LNCaP clone FGC (cell line): Measurements from ENCODE around the gene GRB10.
"Not testable (repeated sequence)": the region's sequence is repeated elsewhere in the genome, so short reads cannot be mapped to it uniquely, and the experiment has no call there.

Source experiments
- DNase-seq: peaks from one replicate; pipeline ENCODE4 v3.0.0-alpha.2; 2011; ENCODE audit warnings: low read depth
- H3K4me3 ChIP-seq: 2 replicates; pipeline ENCODE4 v1.5.1; 2011; ENCODE audit warnings: mild to moderate bottlenecking, low read depth, low read length, control low read depth
- CTCF ChIP-seq: IDR thresholded peaks from 2 replicates; pipeline ENCODE4 v1.5.1; 2012; ENCODE audit warnings: mild to moderate bottlenecking; ENCODE audit not compliant: control insufficient read depth, insufficient read depth; ENCODE audit errors: extremely low read depth

The GRB10 gene

GRCh38 chr7:50555594-50556140, 227.0 kb downstream of the GRB10 start:
- no peak for DNase-seq
- TF ChIP-seq CTCF = no peak
- no peak overlapping the region for H3K4me3 ChIP-seq

DNA sequence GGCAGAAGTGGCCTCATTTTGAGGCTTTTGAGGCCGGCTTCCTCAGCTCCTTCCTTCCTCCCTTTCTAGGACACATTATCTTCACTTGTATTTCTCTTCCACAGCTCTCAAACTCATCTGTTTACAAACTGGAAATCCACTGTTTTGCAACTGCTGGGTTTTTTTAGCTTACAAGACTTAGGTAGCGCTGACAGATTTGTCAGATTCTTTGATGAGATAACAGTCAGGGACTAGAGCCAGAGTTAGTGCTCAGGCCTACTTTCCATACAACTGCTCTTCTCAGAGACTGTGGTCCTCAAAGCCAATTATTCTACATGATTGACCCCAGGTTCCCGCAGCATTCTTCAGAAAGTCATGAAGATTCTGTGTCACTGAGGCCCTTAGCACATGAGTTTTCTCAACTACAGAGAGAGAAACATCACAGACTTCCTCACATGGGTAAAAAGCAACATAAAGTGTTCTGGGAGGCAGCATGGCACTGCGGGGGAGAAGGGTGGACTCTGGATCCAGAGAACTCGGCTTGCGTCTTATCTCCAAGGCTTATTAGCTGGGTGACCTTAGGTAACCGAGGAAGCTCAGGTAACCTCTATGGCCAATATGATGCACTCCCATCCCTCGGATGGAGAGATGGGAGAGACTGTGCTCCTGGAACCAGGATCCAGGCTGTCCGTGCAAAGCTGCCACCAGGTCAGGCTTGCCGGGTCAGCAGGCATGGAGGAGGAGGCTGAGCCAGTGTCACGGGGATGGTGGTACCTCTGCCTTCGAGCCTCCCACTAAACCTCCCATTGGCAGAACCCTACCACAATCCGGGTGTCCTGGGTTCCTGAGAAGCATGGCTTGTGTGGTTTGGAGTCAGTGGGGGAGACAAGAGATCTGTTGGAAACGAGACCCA, 228.0 kb downstream of the GRB10 start:
- no peak overlapping the region for H3K4me3 ChIP-seq
- DNase-seq = no peak
- TF ChIP-seq CTCF = no peak

GRCh38 chr7:50553973-50554372, 228.7 kb downstream of the GRB10 start:
- no peak for TF ChIP-seq CTCF
- no peak for DNase-seq
- no peak overlapping the region for H3K4me3 ChIP-seq

- H3K4me3 ChIP-seq = no peak overlapping the region
- peak; percentile 39 for DNase-seq
- no peak for TF ChIP-seq CTCF
These were observed 229.8 kb downstream of the GRB10 start for GRCh38 chr7:50552921-50553320.

DNA sequence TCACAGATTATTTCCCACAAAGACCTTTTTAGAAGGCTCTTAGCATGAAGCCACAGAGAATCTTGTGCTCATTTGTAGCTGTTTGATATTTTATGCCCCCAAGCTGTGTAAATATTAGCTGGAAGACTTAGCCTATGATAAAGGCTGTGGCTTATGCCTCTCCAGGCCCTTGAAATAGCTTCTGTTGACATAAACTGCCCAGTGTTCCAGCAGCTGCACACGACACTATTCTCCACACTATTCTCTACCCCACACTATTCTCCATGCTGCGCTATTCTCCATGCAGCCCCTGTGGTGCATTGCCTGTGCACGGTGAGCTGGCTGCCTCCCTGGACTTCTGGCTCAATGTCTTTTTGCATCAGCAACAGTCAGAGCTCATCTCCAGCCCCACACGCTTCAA, 230.6 kb downstream of the GRB10 start:
- no peak for TF ChIP-seq CTCF
- peak; percentile 36 for DNase-seq
- no peak overlapping the region for H3K4me3 ChIP-seq

- DNase-seq = not testable (repeated sequence)
These were observed 237.1 kb downstream of the GRB10 start for GRCh38 chr7:50545613-50546012.

DNA sequence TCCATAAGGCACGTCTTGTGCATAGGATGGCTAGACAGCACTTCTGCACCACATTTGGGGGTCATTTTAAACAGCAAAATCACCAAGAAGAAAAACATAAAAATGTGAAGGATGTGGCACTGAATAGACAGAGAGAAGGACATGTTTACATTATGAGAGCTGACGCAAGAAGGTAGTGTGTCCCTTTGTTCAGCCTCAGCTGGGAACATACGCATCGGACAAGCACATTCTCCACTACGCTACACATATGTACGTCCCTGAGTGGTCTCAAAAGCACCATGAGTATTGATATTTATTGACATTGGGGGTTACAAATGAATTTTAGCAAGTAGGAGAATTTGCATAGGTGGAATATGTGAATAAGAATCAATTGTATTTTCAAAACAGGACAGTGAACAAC, 237.7 kb downstream of the GRB10 start:
- no peak overlapping the region for H3K4me3 ChIP-seq
- no peak for TF ChIP-seq CTCF
- no peak for DNase-seq

More at GRCh38 chr7:50545613-50546012, 237.1 kb downstream of the GRB10 start:
- not testable (repeated sequence) for H3K4me3 ChIP-seq
